Measurements from ENCODE around the gene FBXW2. TPM values are rescaled to one million over a fixed set of nuclear protein-coding genes. Genes with fewer than 3 reads are reported as not detected.

Gene FBXW2
- total RNA-seq, 1 experiment from 2014 or later = 17.0 TPM

GRCh38 chr9:120770931-120771330 is 22.3 kb downstream of the FBXW2 start:
- no peak for DNase-seq
- peaks cover 26% of the 10 kb centered on the region for H3K36me3 ChIP-seq (replicated peaks; ENCODE audit: control insufficient read depth, insufficient read depth, low read length)
- no peak overlapping the region for H3K4me3 ChIP-seq (ENCODE audit: insufficient read depth, low read depth, low read length)
- H3K27me3 ChIP-seq (ENCODE audit: control insufficient read depth, insufficient read depth, low read length) = no peaks in the 10 kb centered on the region

- DNase-seq = no peak
- Histone ChIP-seq H3K27me3 (ENCODE audit: control insufficient read depth, insufficient read depth, low read length) (no peaks in the 10 kb centered on the region), H3K4me3 (ENCODE audit: insufficient read depth, low read depth, low read length) (no peak overlapping the region), H3K36me3 (replicated peaks; ENCODE audit: control insufficient read depth, insufficient read depth, low read length) (peaks cover 27% of the 10 kb centered on the region)
Measured at GRCh38 chr9:120768886-120769285, 24.3 kb downstream of the FBXW2 start.

DNA sequence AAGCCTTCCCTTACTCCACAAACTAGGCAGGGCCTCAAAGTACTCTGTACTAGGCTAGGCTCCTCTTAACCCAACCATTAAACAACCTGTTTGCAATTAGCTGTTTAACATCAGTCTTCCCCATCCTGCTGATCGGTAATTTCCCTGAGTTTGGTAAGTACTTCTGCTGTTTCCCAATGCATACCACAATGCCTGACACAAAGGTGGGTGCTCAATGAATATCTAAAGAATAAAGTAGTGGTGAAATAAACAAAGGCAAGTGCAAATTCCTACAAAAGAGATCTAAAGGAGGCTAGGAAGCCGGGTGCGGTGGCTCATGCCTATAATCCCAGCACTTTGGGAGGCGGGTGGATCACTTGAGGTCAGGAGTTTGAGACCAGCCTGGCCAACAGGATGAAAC is 25.0 kb downstream of the FBXW2 start:
- H3K4me3 ChIP-seq (ENCODE audit: insufficient read depth, low read depth, low read length) = no peak overlapping the region
- H3K36me3 ChIP-seq (replicated peaks; ENCODE audit: control insufficient read depth, insufficient read depth, low read length) = peaks cover 26% of the 10 kb centered on the region
- DNase-seq = no peak
- no peaks in the 10 kb centered on the region for H3K27me3 ChIP-seq (ENCODE audit: control insufficient read depth, insufficient read depth, low read length)

GRCh38 chr9:120767451-120767850 is 25.8 kb downstream of the FBXW2 start:
- no peaks in the 10 kb centered on the region for H3K27me3 ChIP-seq (ENCODE audit: control insufficient read depth, insufficient read depth, low read length)
- peaks cover 25% of the 10 kb centered on the region for H3K36me3 ChIP-seq (replicated peaks; ENCODE audit: control insufficient read depth, insufficient read depth, low read length)
- no peak for DNase-seq
- no peak overlapping the region for H3K4me3 ChIP-seq (ENCODE audit: insufficient read depth, low read depth, low read length)

GRCh38 chr9:120765910-120766425 is 27.2 kb downstream of the FBXW2 start:
- Histone ChIP-seq H3K4me3 (ENCODE audit: insufficient read depth, low read depth, low read length) (no peak overlapping the region), H3K27me3 (ENCODE audit: control insufficient read depth, insufficient read depth, low read length) (no peaks in the 10 kb centered on the region), H3K36me3 (replicated peaks; ENCODE audit: control insufficient read depth, insufficient read depth, low read length) (peaks cover 19% of the 10 kb centered on the region)
- no peak for DNase-seq

DNA sequence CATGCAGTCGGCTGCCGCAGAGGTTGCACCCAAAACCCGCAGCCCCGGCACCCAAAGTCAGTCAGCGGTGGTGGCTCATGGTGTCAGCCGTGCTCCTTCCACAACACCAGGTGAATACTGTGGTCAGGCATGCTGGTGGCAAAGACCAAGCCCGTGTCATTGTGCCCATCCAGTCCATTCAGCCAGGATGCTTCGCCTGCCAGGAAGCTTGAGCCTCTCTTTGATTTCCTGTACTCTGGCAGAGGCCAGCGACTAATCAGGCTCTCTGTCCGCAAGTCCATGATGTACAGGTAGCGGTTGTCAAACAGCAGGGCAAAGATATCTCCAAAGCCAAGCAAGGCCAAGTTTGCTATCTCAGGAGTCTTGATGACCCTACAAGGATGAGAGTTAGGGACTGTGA is 28.7 kb downstream of the FBXW2 start:
- no peak for DNase-seq
- H3K27me3 ChIP-seq (ENCODE audit: control insufficient read depth, insufficient read depth, low read length) = no peaks in the 10 kb centered on the region
- H3K4me3 ChIP-seq (ENCODE audit: insufficient read depth, low read depth, low read length) = no peak overlapping the region
- H3K36me3 ChIP-seq (replicated peaks; ENCODE audit: control insufficient read depth, insufficient read depth, low read length) = peaks cover 14% of the 10 kb centered on the region

GRCh38 chr9:120761006-120761405 is 32.2 kb downstream of the FBXW2 start:
- Histone ChIP-seq H3K27me3 (ENCODE audit: control insufficient read depth, insufficient read depth, low read length) (no peaks in the 10 kb centered on the region), H3K36me3 (replicated peaks; ENCODE audit: control insufficient read depth, insufficient read depth, low read length) (peaks cover 7% of the 10 kb centered on the region), H3K4me3 (ENCODE audit: insufficient read depth, low read depth, low read length) (no peak overlapping the region)
- DNase-seq = no peak

DNA sequence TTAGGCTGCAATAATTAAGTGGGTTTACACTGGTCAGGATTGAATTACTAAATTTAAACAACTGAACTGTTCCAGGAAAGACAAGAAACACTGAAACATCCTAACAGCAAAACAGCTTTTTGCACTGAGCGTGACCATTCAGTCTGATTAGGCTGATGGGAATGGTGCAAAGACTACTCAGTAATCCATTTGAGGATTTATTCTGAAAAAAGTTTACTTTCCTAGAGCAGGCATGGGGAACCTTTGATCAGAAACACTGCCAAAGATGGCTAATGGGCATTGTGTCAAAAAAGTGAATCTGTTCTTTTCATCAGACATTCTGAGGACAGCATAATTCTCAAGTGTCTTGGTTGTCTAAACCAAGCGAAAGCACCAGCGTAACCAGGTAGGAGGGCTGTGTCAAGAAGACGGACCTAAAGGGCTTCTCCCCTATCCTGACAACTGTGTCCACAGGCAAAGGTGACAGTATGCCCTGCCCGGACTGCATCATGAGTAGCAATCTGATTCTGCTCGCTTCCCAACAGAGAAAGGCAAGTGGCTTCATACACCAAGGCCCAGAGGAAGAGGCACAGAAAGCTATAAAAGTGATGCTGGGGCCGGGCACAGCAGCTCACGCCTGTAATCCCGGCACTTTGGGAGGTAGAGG is 33.3 kb downstream of the FBXW2 start:
- no peak overlapping the region for H3K4me3 ChIP-seq (ENCODE audit: insufficient read depth, low read depth, low read length)
- H3K36me3 ChIP-seq (replicated peaks; ENCODE audit: control insufficient read depth, insufficient read depth, low read length) = peaks cover 5% of the 10 kb centered on the region
- H3K27me3 ChIP-seq (ENCODE audit: control insufficient read depth, insufficient read depth, low read length) = no peaks in the 10 kb centered on the region
- no peak for DNase-seq

GRCh38 chr9:120758544-120758943 is 34.7 kb downstream of the FBXW2 start:
- H3K4me3 ChIP-seq (ENCODE audit: insufficient read depth, low read depth, low read length) = no peak overlapping the region
- DNase-seq = no peak
- no peaks in the 10 kb centered on the region for H3K27me3 ChIP-seq (ENCODE audit: control insufficient read depth, insufficient read depth, low read length)
- peaks cover 1% of the 10 kb centered on the region; the same call in 1 of the 2 replicates for H3K36me3 ChIP-seq (replicated peaks; ENCODE audit: control insufficient read depth, insufficient read depth, low read length)

- Histone ChIP-seq H3K27me3 (ENCODE audit: control insufficient read depth, insufficient read depth, low read length) (no peaks in the 10 kb centered on the region), H3K36me3 (replicated peaks; ENCODE audit: control insufficient read depth, insufficient read depth, low read length) (peaks cover 1% of the 10 kb centered on the region; the same call in 1 of the 2 replicates), H3K4me3 (ENCODE audit: insufficient read depth, low read depth, low read length) (no peak overlapping the region)
- no peak for DNase-seq
Measured at GRCh38 chr9:120757026-120757913, 35.9 kb downstream of the FBXW2 start.

- Histone ChIP-seq H3K27me3 (ENCODE audit: control insufficient read depth, insufficient read depth, low read length) (no peaks in the 10 kb centered on the region), H3K4me3 (ENCODE audit: insufficient read depth, low read depth, low read length) (no peak overlapping the region), H3K36me3 (replicated peaks; ENCODE audit: control insufficient read depth, insufficient read depth, low read length) (peaks cover 1% of the 10 kb centered on the region; the same call in 1 of the 2 replicates)
- no peak for DNase-seq
Measured at GRCh38 chr9:120756531-120756930, 36.7 kb downstream of the FBXW2 start.

DNA sequence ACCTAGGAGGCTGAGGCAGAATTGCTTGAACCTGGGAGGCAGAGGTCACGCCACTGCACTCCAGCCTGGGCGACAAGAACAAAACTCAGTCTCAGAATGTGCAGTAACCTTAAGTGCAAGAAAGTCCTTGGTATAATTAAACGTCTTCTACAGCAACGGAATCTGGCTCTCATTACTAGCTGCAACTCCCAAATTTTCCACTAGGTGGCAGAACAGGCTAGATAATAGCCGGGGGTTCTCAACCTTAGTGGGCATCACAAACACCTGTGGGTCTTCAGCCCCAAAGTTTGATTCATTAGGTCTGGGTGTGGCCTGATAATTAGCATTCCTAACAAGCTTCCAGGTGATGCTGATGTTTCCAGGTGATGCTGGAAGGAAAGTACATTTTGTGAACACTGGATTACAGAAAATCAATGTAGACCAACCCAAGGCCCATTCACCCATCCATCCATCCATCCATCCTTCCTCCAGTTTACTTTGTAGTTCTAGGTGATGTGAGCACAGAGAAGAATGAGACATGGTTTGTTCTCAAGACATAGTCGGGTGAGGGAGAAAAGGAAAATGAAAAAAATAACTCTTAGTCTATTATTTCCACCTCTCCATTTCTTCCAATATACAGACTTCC is 37.3 kb downstream of the FBXW2 start:
- no peaks in the 10 kb centered on the region for H3K27me3 ChIP-seq (ENCODE audit: control insufficient read depth, insufficient read depth, low read length)
- H3K36me3 ChIP-seq (replicated peaks; ENCODE audit: control insufficient read depth, insufficient read depth, low read length) = peaks cover 1% of the 10 kb centered on the region; the same call in 1 of the 2 replicates
- peak; percentile 83 for DNase-seq
- no peak overlapping the region for H3K4me3 ChIP-seq (ENCODE audit: insufficient read depth, low read depth, low read length)

DNA sequence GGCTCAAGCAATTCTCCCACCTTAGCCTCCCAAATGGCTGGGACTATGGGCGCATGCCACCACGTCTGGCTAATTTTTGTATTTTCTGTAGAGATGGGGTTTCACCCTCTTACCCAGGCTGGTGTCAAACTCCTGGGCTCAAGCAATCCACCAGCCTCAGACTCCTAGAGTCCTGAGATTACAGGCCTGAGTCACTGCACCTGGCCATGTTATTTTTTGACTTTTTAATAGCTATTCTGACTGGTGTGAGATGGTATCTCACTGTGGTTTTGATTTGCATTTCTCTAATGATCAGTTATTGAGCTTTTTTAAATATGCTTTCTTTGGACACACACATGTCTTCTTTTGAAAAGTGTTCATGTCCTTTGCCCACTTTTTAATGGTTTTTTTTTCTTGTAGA is 38.2 kb downstream of the FBXW2 start:
- no peaks in the 10 kb centered on the region; the same call in 1 of the 2 replicates for H3K36me3 ChIP-seq (replicated peaks; ENCODE audit: control insufficient read depth, insufficient read depth, low read length)
- H3K4me3 ChIP-seq (ENCODE audit: insufficient read depth, low read depth, low read length) = no peak overlapping the region
- no peaks in the 10 kb centered on the region for H3K27me3 ChIP-seq (ENCODE audit: control insufficient read depth, insufficient read depth, low read length)
- no peak for DNase-seq

DNA sequence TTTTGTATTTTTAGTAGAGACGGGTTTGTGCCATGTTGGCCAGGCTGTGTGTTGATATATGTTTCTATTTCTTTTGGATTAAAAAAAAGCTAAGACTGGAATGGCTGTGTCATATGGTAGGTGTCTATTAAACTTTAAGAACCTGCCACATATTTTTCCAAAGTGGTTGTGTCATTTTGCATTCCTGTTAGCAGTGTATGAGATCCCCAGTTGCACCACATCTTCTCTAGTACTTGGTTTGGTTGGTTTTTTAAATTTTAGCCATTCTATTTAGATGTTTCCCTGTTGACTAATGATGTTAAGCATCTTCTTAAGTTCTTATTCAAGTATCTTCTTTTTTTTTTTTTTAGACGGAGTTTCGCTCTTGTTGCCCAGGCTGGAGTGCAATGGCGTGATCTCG is 42.8 kb downstream of the FBXW2 start:
- no peak overlapping the region for H3K4me3 ChIP-seq (ENCODE audit: insufficient read depth, low read depth, low read length)
- DNase-seq = no peak
- no peaks in the 10 kb centered on the region for H3K27me3 ChIP-seq (ENCODE audit: control insufficient read depth, insufficient read depth, low read length)

More for the DNA sequence above, 42.8 kb downstream of the FBXW2 start:
- H3K36me3 ChIP-seq (replicated peaks; ENCODE audit: control insufficient read depth, insufficient read depth, low read length) = no peaks in the 10 kb centered on the region
